ENCODE results near the gene SP2.

SP2 gene

DNA sequence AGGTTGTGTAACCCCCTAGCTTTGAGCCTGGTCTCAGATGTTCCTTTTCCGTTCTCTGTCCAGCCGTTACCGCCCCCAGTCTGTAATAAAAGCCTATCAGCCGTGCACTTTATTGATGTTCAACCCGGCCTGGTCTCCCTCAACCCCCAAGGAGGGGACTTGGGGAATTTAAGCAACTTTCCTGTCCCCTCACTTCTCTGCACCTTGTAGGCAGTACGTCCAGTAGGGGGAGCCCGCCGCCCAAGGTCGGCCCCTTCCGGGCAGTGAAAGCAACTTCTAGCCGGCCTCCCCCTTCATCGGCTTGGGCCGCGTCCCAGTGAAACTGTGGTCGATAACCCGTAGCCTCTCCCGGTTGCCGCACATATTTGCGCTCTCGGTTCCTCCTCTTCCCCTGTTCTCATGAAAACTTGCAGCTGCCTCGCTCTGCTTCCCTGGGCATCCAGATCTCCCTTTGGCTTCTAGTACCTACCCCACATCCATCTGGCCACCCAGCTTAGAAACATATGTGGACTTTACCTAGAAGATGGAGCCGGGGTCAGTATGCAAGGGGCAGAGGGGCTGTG is 53.2 kb downstream of the SP2 start:
- peak; percentile 40 for DNase-seq (ENCODE audit: low read depth)

DNA sequence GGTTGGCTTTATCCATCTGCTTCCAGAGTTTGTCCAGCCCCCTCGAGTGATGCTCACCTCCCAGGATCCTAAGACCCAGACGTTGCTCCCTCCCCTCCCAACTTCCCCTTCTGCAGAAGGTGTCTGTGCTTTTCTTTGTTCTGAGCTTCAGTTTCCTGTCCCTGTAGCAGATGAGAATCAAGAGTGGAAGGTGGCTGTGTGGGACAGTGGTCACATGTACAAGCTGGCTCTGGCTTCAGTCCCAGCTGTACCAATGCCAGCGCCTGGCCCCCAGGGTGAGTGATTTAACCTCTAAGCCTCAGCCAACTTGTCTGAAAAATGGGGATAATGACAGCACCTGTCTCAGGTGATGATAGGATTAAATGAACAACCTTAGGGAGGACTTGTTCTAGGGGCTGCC is 53.9 kb downstream of the SP2 start:
- no peak for DNase-seq (ENCODE audit: low read depth)

- no peak for DNase-seq (ENCODE audit: low read depth)
These were observed 54.4 kb downstream of the SP2 start for GRCh38 chr17:47950448-47950847.

GRCh38 chr17:47952171-47953021 is 56.4 kb downstream of the SP2 start:
- no peak for DNase-seq (ENCODE audit: low read depth)

DNA sequence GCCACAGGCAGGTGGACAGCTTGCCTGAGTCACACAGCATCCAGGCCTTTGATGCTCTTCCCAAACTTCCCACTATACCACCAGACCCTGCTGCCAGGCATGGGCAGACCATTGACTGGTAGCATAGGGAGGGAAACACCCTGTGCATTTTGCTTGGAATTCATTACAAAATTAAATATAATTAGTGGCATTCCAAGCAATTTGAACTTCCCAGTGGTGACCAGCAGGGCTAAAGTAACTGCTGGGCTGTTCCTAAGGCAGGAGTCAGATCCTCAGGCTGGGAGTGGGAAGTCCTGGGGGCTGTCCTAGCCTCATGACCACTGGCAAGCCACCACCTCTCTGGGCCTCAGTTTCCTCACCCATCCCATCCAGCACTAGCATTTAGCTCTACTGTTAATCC is 57.9 kb downstream of the SP2 start:
- DNase-seq (ENCODE audit: low read depth): no peak

DNA sequence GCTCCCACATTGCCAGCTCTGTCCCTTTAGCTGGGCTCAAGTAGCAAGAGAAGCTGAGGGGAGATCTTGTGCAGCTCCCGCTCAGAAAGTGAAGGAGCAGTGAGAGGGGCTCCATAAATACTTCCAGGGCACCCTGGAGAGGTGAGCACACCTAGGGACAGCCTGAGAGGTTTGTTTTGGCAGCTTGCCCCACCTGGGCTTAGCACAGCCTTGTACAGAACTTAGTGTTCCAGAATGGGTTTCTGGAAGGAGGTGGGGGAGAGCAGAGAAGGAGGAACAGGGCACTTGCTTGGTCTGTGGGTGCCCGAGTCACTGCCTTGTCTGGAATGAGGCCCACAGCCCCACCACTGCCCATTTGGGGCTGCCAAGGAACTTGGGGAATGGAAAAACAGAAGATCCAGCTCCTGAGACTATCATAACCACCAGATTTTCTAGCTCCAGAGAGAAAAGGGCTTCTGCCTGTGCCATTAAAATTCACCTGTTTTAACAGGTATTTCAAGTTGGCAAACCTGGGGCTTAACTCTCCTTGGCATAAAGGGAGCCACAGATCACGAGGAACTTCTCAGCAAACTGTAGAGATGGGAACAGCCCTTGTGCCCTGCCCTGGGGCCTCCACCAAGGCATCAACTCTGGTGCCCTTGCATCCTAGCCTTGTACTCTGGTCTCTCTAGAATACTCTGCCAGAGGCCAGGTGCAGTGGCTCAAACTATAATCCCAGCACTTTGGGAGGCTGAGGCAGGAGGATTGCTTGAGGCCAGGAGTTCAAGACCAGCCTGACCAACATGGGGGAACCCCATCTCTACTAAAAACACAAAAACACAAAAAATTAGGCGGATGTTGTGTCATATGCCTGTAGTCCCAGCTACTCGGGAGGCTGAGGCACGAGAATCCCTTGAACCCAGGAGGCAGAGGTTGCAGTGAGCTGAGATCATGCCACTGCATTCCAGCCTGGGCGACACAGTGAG is 59.7 kb downstream of the SP2 start:
- DNase-seq (ENCODE audit: low read depth): no peak

DNA sequence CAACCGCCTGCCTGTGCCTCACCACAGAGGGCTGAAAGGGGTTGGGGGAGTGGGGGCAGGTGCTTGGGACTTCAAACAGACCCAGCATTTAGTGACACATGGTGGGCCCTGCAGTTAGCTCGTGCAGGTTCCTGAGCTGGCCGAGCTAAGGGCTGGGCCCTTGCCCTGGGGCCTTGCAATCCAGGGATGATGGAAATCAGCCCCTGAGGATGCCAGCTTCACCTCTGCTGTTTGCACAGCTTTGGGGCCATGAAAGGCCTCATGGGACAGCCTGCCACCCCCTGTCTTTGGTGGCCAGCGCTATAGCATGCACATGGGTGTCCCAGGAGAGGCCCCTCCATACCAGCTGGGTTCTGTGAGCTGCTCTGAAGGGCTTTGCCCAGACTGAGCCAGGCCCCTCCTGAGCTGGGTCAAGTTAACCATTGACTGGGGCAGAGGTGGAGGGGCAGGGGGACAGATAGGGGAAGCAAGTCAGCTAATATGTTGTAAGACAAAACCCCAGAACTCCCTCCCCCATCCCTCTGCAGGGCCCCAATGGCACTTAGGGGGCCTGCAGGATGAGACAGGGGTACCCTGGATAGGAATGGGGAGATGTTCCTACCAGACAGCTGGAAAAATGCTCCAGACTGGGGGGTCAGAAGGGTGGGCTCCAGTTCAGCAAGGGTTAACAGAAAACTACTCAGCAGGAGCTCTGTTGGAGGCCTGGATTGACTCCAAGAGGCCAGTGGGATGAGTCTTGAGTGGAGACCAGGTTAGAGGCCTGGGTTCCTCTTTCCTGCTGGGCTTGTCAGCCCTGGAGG is 61.0 kb downstream of the SP2 start:
- no peak for DNase-seq (ENCODE audit: low read depth)

- no peak for DNase-seq (ENCODE audit: low read depth)
These were observed 61.8 kb downstream of the SP2 start, which contains the start of gene PRR15L for GRCh38 chr17:47957591-47958490. Gene PRR15L, minus strand, starts transcription at chr17:47957883. Its CDS starts 4,649 bp downstream, at chr17:47953234.

DNA sequence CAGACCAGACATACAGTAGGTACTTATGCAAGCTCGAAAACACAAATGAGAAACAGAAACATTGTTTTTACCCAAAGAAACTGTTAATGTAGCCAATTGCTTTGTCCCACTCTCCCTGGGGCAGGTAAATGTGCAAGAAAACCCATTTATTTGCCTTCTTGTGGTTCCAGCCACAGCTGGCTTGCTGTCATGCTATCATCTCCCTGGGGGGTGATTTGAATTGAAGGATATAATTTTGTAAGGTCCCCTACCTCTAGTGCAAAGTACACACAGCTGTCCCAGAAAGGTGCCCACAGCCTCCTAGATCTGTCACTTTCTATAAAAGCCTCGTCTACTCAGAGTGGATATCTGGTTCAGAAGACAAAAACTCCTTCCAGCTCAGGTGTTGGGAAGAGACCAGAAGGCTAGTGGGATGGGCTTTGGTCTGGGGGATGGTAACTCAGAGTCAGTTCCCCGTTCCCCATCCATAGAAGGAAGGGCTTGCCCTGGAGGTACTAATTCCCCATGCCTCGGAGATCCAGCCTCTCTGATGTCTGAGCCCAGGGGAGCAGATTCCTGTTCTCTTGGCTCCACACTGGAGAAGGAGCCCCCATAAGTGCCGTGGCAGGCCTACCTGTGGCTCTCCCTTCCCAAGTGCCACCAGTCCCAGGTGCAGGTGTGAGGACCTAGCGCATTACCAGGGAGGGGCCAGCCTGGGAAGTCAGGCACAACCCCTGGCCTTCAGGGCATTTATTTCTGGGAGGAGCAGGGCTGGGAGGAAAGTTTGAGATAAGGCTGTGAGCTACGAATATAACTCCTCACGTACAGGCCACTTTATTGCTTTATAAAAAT is 64.0 kb downstream of the SP2 start:
- no peak for DNase-seq (ENCODE audit: low read depth)

DNA sequence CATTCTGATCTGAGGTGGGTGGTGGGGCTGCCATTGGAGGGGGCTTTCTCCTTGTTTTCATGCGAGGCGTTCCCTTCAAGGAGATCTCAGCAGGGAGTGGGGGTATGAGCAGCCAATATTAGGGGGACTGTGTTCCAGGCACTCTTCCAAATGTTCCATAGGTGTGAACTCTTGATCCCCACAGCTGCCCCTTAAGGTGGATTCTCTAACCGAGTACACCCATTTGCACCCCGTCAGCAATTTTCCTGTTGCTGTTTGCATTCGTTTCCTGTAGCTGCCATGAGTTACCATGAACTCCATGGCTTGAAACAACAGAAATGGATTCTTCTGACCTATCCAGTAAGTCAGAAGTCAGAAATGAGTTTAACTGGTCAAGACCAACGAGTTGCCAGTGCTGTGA is 65.4 kb downstream of the SP2 start:
- DNase-seq (ENCODE audit: low read depth): no peak

DNA sequence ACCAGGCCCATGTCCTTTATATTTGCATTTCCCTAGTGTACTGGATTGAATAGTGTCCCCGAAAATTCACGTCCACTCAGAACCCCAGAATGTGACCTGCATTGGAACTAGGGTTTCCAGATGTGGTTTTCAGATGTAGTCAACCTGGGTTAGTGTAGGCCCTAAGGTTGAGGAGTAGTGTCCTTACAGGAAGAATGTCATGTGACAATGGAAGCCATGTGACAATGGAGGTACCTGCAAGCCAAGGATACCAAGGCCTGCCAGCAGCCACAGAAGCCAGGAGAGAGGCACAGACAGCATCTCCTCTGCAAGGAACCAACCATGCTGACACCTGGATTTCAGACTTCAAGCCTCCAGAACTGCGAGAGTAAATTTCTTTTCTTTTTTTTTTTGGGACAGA is 66.9 kb downstream of the SP2 start:
- no peak for DNase-seq (ENCODE audit: low read depth)

GRCh38 chr17:47964856-47965255 is 68.8 kb downstream of the SP2 start:
- no peak for DNase-seq (ENCODE audit: low read depth)

DNA sequence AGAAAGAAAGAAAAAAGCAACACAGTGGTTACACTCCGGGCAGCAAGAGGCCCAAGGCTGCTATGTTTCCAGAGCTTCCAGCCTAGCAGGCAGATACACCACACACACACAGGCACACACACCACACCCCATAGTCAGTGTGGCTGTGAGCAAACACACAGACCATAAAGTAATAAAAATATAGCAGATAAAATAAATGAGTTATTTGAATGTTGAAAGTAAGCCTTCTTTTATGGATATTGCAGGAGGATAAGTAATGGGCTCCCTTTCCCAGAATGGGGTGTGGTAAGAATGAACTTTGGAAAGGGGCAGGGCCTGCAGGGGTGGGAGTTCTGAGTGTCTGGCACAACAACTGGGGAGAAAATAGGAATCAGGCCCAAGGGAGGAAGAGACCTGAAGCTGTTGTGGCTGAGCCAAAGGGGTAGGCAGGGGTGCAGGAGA is 70.1 kb downstream of the SP2 start:
- no peak for DNase-seq (ENCODE audit: low read depth)

- peak; percentile 58 for DNase-seq (ENCODE audit: low read depth)
These were observed 71.7 kb downstream of the SP2 start for GRCh38 chr17:47967607-47968252.

DNA sequence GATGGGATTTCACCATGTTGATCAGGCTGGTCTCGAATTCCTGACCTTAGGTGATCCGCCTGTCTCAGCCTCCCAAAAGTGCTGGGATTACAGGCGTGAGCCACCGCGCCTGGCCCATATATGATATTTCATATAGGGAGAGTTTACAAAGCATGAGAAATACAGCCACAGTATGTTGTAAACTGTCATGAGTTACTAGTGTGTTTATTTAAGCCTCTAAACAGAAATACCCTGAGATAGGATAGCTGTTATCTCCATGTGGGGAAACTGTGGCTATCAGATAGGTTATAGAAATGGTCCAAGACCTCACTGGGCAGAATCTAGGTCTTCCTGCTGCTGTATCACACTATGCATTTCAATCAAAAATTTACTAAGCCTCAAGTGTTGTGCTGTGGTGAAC is 72.8 kb downstream of the SP2 start:
- no peak for DNase-seq (ENCODE audit: low read depth)

DNA sequence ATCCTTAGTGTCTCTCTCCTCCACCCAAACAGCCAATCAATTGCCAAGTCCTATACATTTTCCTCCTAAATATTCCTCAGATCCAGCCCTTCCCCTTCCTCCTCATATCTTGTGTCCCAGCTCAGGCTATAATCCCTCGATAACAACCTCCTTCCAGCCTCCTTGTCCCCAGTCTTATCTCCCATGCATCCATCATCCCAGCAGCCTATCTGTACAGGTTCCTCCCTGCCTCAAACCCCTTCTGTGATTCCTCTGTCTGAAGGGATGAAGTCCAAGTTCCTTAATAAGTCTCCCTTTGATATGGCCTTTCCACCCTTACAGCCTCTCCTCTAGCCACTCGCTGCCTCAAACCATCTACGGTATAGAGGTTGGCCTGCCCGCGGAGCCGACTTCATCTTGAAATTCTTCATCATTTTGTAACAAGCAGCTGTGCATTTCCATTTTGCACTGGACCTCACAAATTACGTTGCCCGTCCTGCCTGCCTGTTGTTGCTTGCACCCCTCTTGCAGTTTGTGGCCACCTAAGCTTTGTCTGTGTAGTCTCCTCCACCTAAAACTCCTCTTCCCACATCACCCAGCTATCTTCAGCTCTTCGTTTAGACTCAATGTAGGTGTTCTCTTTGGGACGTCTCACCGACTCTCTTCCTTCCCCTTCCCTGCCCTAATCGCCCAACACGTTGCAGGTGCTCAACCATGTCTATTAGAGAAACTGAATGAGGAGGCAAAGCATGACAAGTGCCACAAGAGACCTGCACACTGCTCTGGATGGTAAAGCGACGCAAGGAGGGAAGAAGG is 74.1 kb downstream of the SP2 start:
- no peak for DNase-seq (ENCODE audit: low read depth)

DNA sequence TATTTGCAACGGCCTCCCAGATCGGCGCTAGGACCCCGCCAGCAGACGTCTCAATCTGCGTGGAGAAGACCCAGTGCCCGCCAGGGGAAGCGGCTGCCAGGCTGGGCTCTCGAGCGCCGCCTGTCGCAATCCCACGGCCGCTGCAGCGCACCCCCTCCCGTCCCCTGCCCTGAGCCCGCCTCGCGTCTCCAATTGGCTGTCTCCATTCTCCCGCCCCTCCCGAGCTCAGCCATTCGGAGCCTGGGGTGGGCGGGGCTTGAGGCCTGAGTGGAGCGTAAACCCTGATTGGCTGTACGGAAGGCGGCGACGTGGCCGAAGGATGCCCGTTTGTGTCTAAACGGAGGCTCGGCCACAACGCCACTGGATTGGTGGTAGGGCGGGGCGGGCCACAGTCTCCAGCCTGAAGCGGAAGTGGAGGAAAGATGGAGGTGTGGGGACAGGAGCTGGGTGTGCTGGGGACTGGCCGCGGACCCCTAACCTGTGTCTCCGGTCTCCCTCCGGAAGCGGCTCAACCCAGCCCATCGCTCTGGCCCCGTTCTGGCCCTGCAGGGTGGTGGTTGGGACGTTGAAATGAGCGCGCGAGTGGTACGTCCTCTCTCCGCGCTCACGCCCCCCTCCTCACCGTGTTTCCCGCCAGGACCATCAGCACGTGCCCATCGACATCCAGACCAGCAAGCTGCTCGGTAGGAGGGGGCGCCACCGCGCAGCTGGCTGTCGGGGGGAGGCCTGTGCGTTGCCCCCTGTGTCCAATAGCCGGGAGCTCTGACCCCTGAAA is 74.9 kb downstream of the SP2 start, which contains the start of gene CDK5RAP3:
TSS of gene CDK5RAP3 (plus strand) at position 389 of the 775 bp plus-strand sequence. CDS start at position 423, 34 bp downstream.
- peak; percentile 99 for DNase-seq (ENCODE audit: low read depth)

All from GM04504 (cell line).